Raji (cell line): ENCODE data around the gene DNAAF5.

Source experiments
- POLR2A ChIP-seq: IDR thresholded peaks from 2 replicates; pipeline ENCODE4 v1.6.1; 2011; ENCODE audit warnings: low read depth, low read length, control low read depth; ENCODE audit not compliant: insufficient read depth

The DNAAF5 gene

DNA sequence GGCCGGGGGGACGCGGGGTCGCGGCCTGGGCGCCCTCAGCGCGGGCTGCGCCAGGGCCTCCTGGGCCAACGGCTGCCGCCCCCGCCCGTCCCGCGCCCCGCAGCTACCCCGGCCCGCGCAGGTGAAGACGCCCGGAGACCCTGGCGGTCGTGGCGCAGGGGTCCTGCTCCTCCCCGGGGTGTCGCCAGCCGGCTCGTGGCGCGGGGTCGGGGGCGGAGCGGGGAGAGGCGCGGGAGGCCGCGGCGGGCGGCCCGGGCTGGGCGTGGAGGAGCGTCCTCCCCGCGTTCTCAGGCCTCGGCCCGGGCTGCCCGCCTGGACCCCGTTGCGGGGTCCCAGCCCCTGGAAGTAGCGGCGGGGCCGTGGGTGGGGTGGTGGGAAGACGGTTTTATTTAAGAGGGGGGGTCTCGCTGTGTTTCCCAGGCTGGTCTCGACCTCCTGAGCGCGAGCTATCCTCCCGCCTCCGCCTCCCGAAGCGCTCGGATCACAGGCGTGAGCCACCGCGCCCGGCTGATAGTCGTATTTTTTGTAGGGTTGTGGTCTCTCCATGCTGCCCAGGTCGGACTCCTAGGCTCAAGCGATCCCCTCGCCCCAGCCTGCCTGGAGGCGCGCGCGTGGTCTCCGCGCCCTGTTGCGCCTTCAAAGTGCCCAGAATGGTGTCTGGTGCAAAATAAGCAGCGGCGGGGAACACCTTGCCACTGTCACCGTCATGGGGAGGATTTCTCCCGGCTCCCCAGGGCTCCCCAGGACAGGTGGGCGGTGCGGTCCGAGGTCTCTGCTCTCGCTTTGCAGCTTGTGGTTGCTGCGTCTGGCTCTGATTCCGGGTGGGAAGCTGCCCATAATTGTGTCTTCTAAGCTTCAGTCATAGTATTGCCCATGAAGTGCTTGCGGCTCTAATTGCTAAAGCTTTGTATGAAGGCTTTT lies 90.5 kb downstream of the DNAAF5 start:
- no peak for TF ChIP-seq POLR2A

DNA sequence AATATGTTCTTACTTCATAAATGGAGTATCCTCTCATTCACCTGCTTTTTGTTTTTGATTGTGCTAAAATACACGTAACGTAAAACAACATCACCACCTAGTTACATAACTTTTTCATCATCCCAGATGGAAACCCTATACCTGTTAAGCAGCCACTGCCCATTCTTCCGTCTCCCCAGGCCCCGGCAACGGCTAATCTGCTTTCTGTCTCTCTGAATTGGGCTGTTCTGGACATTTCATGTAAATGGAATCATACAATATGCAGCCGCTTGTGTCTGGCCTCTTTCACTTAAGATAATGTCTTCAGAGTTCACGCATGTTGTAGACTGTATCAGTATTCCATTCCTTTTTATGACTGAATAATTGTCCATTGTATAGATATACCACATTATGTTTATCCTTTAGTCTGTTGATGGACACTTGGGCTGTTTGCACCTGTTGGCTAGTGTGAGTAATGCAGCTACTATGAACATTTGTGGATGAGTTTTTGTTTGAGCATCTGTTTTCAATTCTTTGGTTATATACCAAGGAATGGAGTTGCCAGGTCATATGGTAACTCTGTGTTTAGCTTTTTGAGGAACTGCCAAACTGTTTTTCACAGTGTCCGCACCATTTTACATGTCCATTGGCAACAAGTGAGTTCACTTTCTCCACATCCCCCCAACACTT lies 91.7 kb downstream of the DNAAF5 start:
- no peak for TF ChIP-seq POLR2A

DNA sequence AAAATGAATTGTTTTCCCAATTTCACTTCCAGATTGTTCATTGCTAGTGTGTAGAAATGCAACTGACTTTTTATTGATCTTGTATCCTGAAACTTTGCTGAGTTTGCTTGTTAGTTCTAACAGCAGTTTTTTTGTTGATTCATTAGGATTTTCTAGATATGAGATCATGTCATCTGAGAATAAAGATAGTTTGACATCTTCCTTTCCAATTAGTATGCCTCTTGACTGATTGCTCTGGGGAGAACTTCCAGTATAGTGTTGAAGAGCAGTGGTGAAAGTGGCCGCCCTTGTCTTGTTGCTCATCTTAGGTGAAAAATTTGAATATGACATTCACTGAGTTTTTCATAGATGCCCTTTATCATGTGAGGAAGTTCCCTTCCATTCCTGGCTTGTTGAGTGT lies 93.8 kb downstream of the DNAAF5 start:
- no peak for TF ChIP-seq POLR2A

GRCh38 chr7:821688-822087 lies 95.2 kb downstream of the DNAAF5 start:
- no peak for TF ChIP-seq POLR2A

GRCh38 chr7:822692-823276 lies 96.3 kb downstream of the DNAAF5 start:
- TF ChIP-seq POLR2A = no peak

- TF ChIP-seq POLR2A = no peak
These were observed 97.2 kb downstream of the DNAAF5 start for GRCh38 chr7:823649-824048.

DNA sequence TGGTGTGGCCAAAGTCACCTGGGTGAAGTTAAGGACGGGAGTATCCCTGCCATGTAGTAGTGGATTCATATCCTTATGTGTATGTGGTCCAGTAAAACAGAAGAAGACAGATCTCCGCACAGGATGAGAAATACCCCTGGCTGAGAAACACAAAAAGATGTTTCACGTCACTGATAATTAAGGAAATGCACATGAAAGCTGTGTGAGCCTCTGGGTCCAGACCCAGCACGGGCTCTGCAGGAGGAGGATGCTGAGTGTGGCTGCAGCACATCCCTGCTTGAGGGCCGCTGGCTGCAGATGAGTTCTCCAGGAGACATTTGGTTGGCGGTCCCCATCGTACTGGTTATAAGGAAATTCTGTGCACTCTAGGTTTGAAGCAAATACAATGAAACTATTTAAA lies 97.6 kb downstream of the DNAAF5 start:
- no peak for TF ChIP-seq POLR2A

GRCh38 chr7:824664-825063 lies 98.2 kb downstream of the DNAAF5 start:
- TF ChIP-seq POLR2A = no peak

GRCh38 chr7:825386-825785 lies 98.9 kb downstream of the DNAAF5 start:
- no peak for TF ChIP-seq POLR2A

DNA sequence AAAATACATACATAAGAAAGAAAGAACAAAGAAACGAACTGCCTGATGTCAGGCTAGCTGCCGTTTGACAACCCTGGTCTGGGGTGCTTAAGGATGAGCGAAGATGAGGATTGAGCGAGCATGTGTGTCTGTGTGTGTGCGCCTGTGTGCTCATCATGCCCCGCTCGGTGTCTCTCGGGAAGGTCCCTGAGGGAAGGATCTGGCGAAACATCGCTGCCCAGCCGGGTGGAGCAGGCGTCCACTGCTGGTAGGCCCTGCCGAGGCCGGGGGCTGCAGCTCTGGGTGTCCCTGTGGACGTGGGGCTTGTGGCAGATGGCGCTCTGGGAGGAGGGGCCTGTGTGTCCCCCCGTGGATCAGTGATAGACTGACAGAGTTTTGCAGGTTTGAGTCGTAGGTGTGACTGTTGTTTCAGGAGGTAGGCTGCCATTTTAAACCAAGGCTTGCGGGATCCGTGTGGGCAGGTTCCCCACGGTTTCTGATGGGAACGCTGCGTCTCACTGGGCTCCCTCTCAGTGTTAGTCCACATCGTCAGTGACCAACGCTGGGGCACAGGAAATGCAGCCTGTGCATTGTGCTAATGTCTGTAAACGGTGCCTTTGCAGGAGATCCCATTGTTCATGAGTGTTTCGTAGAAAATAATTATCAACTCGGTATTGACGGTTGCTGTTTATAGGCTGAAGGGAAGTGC lies 99.9 kb downstream of the DNAAF5 start:
- no peak for TF ChIP-seq POLR2A

- TF ChIP-seq POLR2A = no peak
These were observed 102.5 kb downstream of the DNAAF5 start for GRCh38 chr7:828793-829561.

DNA sequence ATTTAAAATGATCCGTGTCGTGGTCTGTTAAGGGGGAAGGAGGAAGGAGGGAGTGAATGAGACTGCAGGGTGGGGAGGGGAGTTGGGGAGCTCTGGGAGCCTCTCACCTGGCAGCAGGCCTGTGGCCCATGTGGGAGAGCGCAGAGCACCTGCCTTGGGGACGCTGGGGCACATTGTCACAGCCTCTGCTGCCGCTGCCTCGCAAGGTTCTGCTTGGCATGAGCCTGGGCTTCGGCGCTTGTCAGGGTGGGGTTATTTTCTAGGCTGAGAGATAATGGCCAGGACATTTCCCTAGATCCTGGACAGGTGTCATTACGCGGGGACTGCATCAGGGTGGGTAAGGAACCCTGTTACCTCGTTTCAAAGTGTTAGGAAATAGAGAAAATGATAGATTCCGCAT lies 103.6 kb downstream of the DNAAF5 start:
- TF ChIP-seq POLR2A = no peak

GRCh38 chr7:831596-832166 lies 105.2 kb downstream of the DNAAF5 start:
- no peak for TF ChIP-seq POLR2A

DNA sequence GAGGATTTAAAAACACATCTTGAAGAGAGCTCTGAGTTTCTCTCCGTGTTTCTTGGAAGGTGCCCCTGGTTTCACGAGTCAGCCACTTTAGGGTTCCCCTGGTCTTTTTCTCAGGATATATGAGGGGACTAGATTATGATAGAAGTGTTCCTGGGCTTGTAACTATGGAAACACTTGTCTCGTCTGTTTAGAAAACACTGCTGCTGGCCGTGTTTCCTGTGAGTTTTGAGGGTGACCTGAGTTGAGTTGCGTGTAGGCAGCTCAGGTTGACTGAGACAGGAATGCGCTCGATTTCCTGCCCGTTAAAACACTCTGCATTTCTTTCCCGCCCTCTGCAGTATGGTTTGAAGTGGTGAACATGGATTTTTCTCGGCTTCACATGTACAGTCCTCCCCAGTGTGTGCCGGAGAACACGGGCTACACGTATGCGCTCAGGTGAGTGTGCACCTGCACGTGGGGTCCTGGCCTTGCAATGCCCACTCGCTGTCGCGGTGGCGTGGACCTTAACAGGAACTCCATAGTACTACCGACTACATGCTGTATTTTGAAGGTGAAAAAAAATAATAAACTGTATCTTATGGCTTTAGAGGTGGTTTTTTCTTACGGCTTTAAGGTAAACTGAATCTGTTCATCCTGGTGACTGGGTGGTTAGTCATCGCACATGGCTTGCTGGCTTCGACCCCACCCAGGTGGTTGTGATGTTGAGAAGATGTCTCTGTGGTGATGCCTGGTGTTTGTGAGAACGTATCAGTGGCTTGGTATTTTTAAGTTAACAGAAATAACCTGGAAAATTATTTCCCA lies 105.9 kb downstream of the DNAAF5 start, which contains the start of gene SUN1:
TSS of gene SUN1 (plus strand) at position 310 of the 801 bp plus-strand sequence. CDS start at position 359, 49 bp downstream.
- TF ChIP-seq POLR2A = no peak

- no peak for TF ChIP-seq POLR2A
These were observed 106.5 kb downstream of the DNAAF5 start for GRCh38 chr7:832968-833424.
